Mesenchymal stem cell (in vitro differentiated cells and primary cell): Measurements from ENCODE around the gene ASXL2.

ENCODE experiments used
- DNase-seq: peaks from one replicate; pipeline ENCODE4 v3.0.0-alpha.2; 2013
- H2AFZ ChIP-seq: one replicate; pipeline ENCODE4 v1.6.1; 2013; ENCODE audit warnings: low read depth, mild to moderate bottlenecking, control low read depth, inconsistent platforms, low read length, moderate library complexity
- H2AK5ac ChIP-seq: 2 replicates; pipeline ENCODE4 v1.6.1; 2013; ENCODE audit warnings: low read length, moderate library complexity, mild to moderate bottlenecking, inconsistent platforms; ENCODE audit not compliant: severe bottlenecking
- H2BK120ac ChIP-seq: one replicate; pipeline ENCODE4 v1.6.1; 2013; ENCODE audit warnings: low read depth, mild to moderate bottlenecking, inconsistent platforms, low read length, moderate library complexity
- H2BK12ac ChIP-seq, 2 experiments: one replicate each; pipeline ENCODE4 v1.6.1; 2013; ENCODE audit warnings: inconsistent platforms in 2 of 2, low read length in 2 of 2, mild to moderate bottlenecking in 2 of 2, moderate library complexity in 2 of 2, control low read depth in 1 of 2
- H2BK15ac ChIP-seq: one replicate; pipeline ENCODE4 v1.6.1; 2013; ENCODE audit warnings: mild to moderate bottlenecking, low read depth, inconsistent platforms; ENCODE audit not compliant: poor library complexity, severe bottlenecking
- H2BK5ac ChIP-seq: 2 replicates; pipeline ENCODE4 v1.6.1; 2013; ENCODE audit warnings: low read depth, mild to moderate bottlenecking, low read length, control low read depth, inconsistent platforms; ENCODE audit not compliant: poor library complexity, severe bottlenecking
- H3K14ac ChIP-seq, 2 experiments: one replicate each; pipeline ENCODE4 v1.6.1; 2013; ENCODE audit warnings: inconsistent platforms in 2 of 2, low read length in 2 of 2, control low read depth in 1 of 2, mild to moderate bottlenecking in 1 of 2, moderate library complexity in 1 of 2
- H3K18ac ChIP-seq, 2 experiments: one replicate each; pipeline ENCODE4 v1.6.1; 2013; ENCODE audit warnings: inconsistent platforms in 2 of 2, low read length in 2 of 2, control low read depth in 1 of 2, low read depth in 1 of 2, mild to moderate bottlenecking in 1 of 2
- H3K23ac ChIP-seq, 2 experiments: one replicate each; pipeline ENCODE4 v1.6.1; 2013; ENCODE audit warnings: inconsistent platforms in 2 of 2, low read length in 2 of 2, mild to moderate bottlenecking in 2 of 2, moderate library complexity in 2 of 2, control low read depth in 1 of 2
- H3K27ac ChIP-seq: 2 replicates; pipeline ENCODE4 v1.5.1; 2013; ENCODE audit warnings: mild to moderate bottlenecking, moderate library complexity, low read length, control low read depth, inconsistent platforms; ENCODE audit not compliant: poor library complexity, severe bottlenecking
- H3K27me3 ChIP-seq, 2 experiments: 2 replicates each; pipeline versions ENCODE4 v1.6.1 to v1.7.0; 2013; ENCODE audit warnings: low read length in 2 of 2, mild to moderate bottlenecking in 2 of 2, moderate library complexity in 2 of 2, control low read depth in 1 of 2, inconsistent platforms in 1 of 2; ENCODE audit not compliant: control insufficient read depth in 1 of 2, insufficient read depth in 1 of 2
- H3K36me3 ChIP-seq, 2 experiments: 2 replicates each; pipeline versions ENCODE4 v1.6.1 to v1.7.0; 2013; ENCODE audit warnings: low read length in 2 of 2, control low read depth in 1 of 2, inconsistent platforms in 1 of 2, low read depth in 1 of 2, mild to moderate bottlenecking in 1 of 2; ENCODE audit not compliant: insufficient read depth in 2 of 2, control insufficient read depth in 1 of 2
- H3K4ac ChIP-seq, 2 experiments: one replicate each; pipeline ENCODE4 v1.6.1; 2013; ENCODE audit warnings: inconsistent platforms in 2 of 2, low read length in 2 of 2, mild to moderate bottlenecking in 2 of 2, moderate library complexity in 2 of 2, control low read depth in 1 of 2, low read depth in 1 of 2
- H3K4me1 ChIP-seq: 2 replicates; pipeline ENCODE4 v1.6.1; 2013; ENCODE audit warnings: low read depth, low read length, control low read depth; ENCODE audit not compliant: control insufficient read depth, insufficient read depth
- H3K4me2 ChIP-seq: 2 replicates; pipeline ENCODE4 v1.6.1; 2013; ENCODE audit warnings: low read length, mild to moderate bottlenecking, inconsistent platforms; ENCODE audit not compliant: poor library complexity, severe bottlenecking
- H3K4me3 ChIP-seq, 2 experiments: 2 replicates each; pipeline versions ENCODE4 v1.5.1 to v1.7.0; 2013; ENCODE audit warnings: low read length in 2 of 2, mild to moderate bottlenecking in 2 of 2, control low read depth in 1 of 2, low read depth in 1 of 2; ENCODE audit not compliant: insufficient read depth in 1 of 2
- H3K79me1 ChIP-seq: replicated peaks from 2 replicates; pipeline ENCODE4 v1.6.1; 2013; ENCODE audit warnings: mild to moderate bottlenecking, control low read depth, low read length, inconsistent platforms; ENCODE audit not compliant: poor library complexity, severe bottlenecking
- H3K9ac ChIP-seq: 2 replicates; pipeline ENCODE4 v1.7.0; 2013; ENCODE audit warnings: mild to moderate bottlenecking, low read length, moderate library complexity
- H3K9me3 ChIP-seq: 2 replicates; pipeline ENCODE4 v1.7.0; 2013; ENCODE audit warnings: mild to moderate bottlenecking, low read length; ENCODE audit not compliant: control insufficient read depth
- H4K8ac ChIP-seq: one replicate; pipeline ENCODE4 v1.6.1; 2013; ENCODE audit warnings: inconsistent platforms, mild to moderate bottlenecking, low read length, moderate library complexity
- H4K91ac ChIP-seq: one replicate; pipeline ENCODE4 v1.6.1; 2013; ENCODE audit warnings: mild to moderate bottlenecking, low read length, inconsistent platforms
- WGBS: methylation state at CpG from one replicate; pipeline ENCODE4 v1.1.7; 2013; ENCODE audit warnings: mixed read lengths; 5-methylcytosine and 5-hydroxymethylcytosine counted together

Gene ASXL2

DNA sequence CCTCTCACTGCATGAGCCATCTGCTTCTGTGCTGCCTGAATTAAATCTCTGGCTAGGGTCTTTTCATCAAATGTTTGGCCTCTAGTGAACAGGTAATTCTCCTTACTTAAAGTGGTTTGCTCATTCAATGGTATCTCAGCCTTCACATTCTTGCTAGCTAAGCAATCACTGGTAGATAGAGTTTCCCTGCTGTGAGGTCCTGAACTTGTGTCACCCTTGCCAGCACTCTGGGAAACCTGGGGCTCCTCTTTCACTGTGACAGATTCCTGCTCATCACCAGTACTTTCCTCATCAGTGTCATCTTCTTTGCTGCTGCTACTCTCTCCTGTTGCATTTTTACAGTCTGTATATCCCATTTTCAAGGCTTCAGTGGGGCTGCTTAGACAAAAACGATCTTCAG is 135.8 kb downstream of the ASXL2 start:
- Histone ChIP-seq H3K4ac (no peak overlapping the region), H3K9me3 (no peaks in the 10 kb centered on the region), H3K23ac (no peak overlapping the region), H3K4me2 (no peak overlapping the region), H4K8ac (no peak overlapping the region), H3K4me1 (peaks cover 9% of the 10 kb centered on the region), H3K79me1 (peaks cover 8% of the 10 kb centered on the region), H3K27ac (no peak overlapping the region), H2BK5ac (no peak overlapping the region), H2AFZ (no peak overlapping the region), H3K18ac (no peak overlapping the region), H3K14ac (no peak overlapping the region), H4K91ac (no peak overlapping the region), H3K27me3 (no peaks in the 10 kb centered on the region), H3K4me3 (no peak overlapping the region), H2AK5ac (no peak overlapping the region), H2BK12ac (no peak overlapping the region), H2BK120ac (no peak overlapping the region), H3K9ac (no peak overlapping the region), H2BK15ac (no peak overlapping the region), H3K36me3 (peaks cover 20 to 79% of the 10 kb centered on the region in 2 experiments)
- DNase-seq: no peak
- 91% methylated on average over 1 of the region's 1 CpG for WGBS

DNA sequence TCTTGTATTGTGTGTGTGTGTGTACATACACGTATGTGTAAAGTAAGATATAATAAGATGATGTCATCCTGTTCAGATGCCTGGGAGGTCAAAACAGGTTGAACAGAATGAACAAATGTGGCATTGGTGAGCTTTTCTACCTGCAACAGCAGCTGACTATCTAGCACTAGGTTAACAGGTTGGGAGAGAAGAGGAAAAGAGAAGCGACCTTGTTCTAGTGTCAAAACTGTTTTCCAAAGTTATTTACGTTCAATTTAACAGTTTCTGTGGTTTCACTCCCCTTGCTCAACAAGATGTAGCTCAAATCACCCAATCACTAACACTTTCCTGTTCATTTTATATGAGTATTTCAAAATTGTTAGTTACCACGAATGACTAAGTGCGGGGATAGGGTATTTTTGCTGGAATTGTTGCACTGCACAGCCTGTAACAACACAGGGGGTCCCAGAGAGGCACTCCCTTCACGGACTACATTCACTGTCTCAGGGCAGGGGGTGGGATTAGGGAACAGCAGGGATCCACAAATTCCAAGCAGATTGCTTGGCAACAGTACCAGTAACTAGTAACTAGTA is 137.4 kb downstream of the ASXL2 start:
- no peak for DNase-seq
- no peak overlapping the region for H3K27ac ChIP-seq
- H2BK5ac ChIP-seq: no peak overlapping the region
- H3K4ac ChIP-seq: no peak overlapping the region
- no peak overlapping the region for H3K18ac ChIP-seq
- no peak overlapping the region for H2BK120ac ChIP-seq
- H3K4me2 ChIP-seq: no peak overlapping the region
- no peak overlapping the region for H3K23ac ChIP-seq
- no peak overlapping the region for H4K91ac ChIP-seq
- no peak overlapping the region for H2AK5ac ChIP-seq
- H3K9ac ChIP-seq: no peak overlapping the region
- peaks cover 9% of the 10 kb centered on the region for H3K4me1 ChIP-seq
- WGBS: 85% methylated on average over 4 of the region's 6 CpGs
- H3K79me1 ChIP-seq: peaks cover 8% of the 10 kb centered on the region
- H2BK12ac ChIP-seq: no peak overlapping the region
- no peak overlapping the region for H3K4me3 ChIP-seq
- no peaks in the 10 kb centered on the region for H3K27me3 ChIP-seq
- no peak overlapping the region for H4K8ac ChIP-seq
- H2BK15ac ChIP-seq: no peak overlapping the region
- no peak overlapping the region for H2AFZ ChIP-seq
- no peak overlapping the region for H3K14ac ChIP-seq
- H3K9me3 ChIP-seq: no peaks in the 10 kb centered on the region
- H3K36me3 ChIP-seq: peaks cover 20 to 70% of the 10 kb centered on the region in 2 experiments

DNA sequence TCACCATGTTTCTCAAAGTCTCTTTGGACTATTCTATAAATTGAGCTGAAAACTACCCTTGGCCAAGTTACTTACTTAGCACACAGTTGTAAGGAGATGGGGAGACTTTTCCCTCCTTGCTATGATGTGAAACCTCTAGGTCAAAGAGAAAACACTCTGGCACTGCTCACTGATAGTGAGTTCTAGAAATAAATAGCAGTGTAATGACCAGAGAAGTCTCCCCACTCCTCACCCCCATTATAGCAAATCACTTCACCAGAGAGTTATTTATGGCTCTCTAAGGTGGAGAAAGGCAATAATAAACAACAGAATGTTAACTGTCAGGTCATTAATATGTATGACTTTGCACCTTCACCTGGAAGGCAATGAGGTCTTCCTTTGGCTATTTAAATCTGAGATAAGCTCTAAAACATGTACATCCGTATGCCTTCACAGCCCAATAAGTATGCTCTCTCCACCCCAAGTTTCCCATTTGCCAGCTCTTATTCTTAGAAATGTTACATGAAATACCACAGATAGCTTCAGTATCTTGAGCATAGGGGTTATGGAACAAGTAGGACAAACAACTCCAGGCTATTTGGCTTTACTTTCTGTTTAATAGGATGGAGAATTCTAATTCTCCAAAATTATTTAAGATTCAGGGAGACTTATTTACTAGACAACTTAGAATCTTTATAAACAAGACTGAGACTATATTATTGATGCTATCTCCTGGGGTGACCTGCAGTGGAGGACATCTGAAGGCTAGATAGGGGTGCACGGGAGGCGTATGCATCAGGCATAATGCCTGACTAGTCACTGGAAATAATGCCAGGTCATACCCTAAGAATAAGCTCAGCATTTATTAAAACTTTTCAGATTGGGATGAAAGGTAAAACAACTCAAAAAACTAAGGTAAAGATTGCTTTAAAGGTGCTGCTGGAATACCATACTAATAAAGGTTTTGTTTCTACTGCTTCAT is 139.6 kb downstream of the ASXL2 start:
- no peak overlapping the region for H3K23ac ChIP-seq
- DNase-seq: no peak
- no peak overlapping the region for H2BK120ac ChIP-seq
- H2BK5ac ChIP-seq: no peak overlapping the region
- H3K4me3 ChIP-seq: no peak overlapping the region
- WGBS: 93% methylated on average over 3 of the region's 3 CpGs
- no peak overlapping the region for H2AFZ ChIP-seq
- no peak overlapping the region for H3K14ac ChIP-seq
- no peak overlapping the region for H4K91ac ChIP-seq
- H3K4me1 ChIP-seq: peaks cover 9% of the 10 kb centered on the region
- no peak overlapping the region for H4K8ac ChIP-seq
- H2BK12ac ChIP-seq: no peak overlapping the region
- H3K79me1 ChIP-seq: peaks cover 3% of the 10 kb centered on the region
- no peak overlapping the region for H3K4ac ChIP-seq
- H3K9me3 ChIP-seq: no peaks in the 10 kb centered on the region
- no peaks in the 10 kb centered on the region for H3K27me3 ChIP-seq
- no peak overlapping the region for H2AK5ac ChIP-seq
- no peak overlapping the region for H3K4me2 ChIP-seq
- no peak overlapping the region for H3K18ac ChIP-seq
- H3K36me3 ChIP-seq: peaks cover 13 to 56% of the 10 kb centered on the region in 2 experiments
- no peak overlapping the region for H3K27ac ChIP-seq
- H2BK15ac ChIP-seq: no peak overlapping the region
- no peak overlapping the region for H3K9ac ChIP-seq

DNA sequence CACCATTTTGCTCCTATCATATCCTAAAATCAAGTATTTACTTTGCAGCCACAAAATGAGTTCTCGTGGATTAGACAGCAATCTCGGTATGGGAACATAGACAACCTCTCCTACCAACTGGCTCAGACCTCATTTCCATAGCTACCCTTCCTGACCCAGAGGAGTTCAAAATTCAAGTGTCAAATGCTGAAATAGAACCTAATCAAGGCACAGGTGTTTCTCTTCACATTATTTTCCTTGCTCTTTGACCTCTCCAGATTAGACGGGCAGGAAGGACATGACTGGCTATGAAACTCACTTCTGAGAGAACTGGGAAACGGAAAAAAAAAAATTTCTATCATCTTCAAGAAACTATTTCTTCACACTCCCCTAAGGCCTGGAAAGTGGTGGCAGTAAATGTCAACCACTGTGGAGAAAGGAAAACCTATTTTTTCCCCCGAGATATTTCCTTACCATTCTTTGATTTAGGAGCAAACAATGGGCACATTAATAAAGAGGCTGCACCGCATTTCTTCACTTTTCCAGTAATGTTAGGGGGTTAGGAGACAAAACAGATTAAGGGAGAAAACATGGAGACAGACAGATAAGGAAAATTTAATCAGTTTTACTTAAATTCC is 141.3 kb downstream of the ASXL2 start:
- Histone ChIP-seq H2AFZ (no peak overlapping the region), H3K9me3 (no peaks in the 10 kb centered on the region), H3K4me2 (no peak overlapping the region), H3K4me3 (no peak overlapping the region), H4K91ac (no peak overlapping the region), H4K8ac (no peak overlapping the region), H3K14ac (no peak overlapping the region), H3K23ac (no peak overlapping the region), H2BK120ac (no peak overlapping the region), H2AK5ac (no peak overlapping the region), H3K27ac (no peak overlapping the region), H3K4ac (no peak overlapping the region), H2BK5ac (no peak overlapping the region), H3K4me1 (peaks cover 4% of the 10 kb centered on the region), H2BK12ac (no peak overlapping the region), H3K79me1 (peaks cover 3% of the 10 kb centered on the region), H2BK15ac (no peak overlapping the region), H3K18ac (no peak overlapping the region), H3K36me3 (peaks cover 2 to 40% of the 10 kb centered on the region in 2 experiments), H3K27me3 (no peaks in the 10 kb centered on the region), H3K9ac (no peak overlapping the region)
- WGBS: 100% methylated on average over 4 of the region's 6 CpGs
- no peak for DNase-seq
